LNCaP clone FGC (cell line): Measurements from ENCODE around the gene C4BPB.

Experiments
- DNase-seq: peaks from one replicate; pipeline ENCODE4 v3.0.0-alpha.2; 2011; ENCODE audit warnings: low read depth
- H3K4me3 ChIP-seq: 2 replicates; pipeline ENCODE4 v1.5.1; 2011; ENCODE audit warnings: mild to moderate bottlenecking, low read depth, low read length, control low read depth
- TF ChIP-seq, protein P1 (sequence below): IDR thresholded peaks from 2 replicates; pipeline ENCODE4 v1.5.1; 2012; ENCODE audit warnings: mild to moderate bottlenecking; ENCODE audit not compliant: control insufficient read depth, insufficient read depth; ENCODE audit errors: extremely low read depth

The C4BPB gene

GRCh38 chr1:207049054-207049453 is 39.6 kb upstream of the C4BPB start:
- DNase-seq, result no peak
- peak overlapping the region; percentile 96 for H3K4me3 ChIP-seq
- TF ChIP-seq, protein P1, sequence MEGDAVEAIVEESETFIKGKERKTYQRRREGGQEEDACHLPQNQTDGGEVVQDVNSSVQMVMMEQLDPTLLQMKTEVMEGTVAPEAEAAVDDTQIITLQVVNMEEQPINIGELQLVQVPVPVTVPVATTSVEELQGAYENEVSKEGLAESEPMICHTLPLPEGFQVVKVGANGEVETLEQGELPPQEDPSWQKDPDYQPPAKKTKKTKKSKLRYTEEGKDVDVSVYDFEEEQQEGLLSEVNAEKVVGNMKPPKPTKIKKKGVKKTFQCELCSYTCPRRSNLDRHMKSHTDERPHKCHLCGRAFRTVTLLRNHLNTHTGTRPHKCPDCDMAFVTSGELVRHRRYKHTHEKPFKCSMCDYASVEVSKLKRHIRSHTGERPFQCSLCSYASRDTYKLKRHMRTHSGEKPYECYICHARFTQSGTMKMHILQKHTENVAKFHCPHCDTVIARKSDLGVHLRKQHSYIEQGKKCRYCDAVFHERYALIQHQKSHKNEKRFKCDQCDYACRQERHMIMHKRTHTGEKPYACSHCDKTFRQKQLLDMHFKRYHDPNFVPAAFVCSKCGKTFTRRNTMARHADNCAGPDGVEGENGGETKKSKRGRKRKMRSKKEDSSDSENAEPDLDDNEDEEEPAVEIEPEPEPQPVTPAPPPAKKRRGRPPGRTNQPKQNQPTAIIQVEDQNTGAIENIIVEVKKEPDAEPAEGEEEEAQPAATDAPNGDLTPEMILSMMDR, result no peak

DNA sequence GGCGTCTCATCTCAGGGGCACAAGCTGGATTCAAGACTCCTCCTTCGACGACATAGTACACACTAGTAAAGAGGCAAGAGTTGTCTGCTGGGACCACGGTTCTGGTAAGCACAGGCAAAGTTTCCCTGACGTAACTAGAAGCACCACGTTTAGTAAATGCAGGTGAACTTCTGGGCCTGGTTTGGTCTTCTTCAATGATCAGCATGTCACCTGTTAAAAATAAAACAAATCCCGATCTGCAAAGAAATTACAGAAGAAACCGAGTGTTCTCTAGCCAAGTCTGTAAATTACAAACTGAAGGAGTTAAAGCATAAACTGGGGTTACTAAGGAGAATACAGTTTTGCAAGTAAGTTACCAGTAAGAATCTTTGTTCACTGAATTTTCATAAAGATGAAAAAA is 39.1 kb upstream of the C4BPB start:
- H3K4me3 ChIP-seq, result peak overlapping the region; percentile 96
- DNase-seq, result no peak
- TF ChIP-seq, protein P1, result no peak

- DNase-seq, result no peak
- peak overlapping the region; percentile 96 for H3K4me3 ChIP-seq
Measured at GRCh38 chr1:207049974-207050391, 38.7 kb upstream of the C4BPB start.

GRCh38 chr1:207050480-207051190 is 38.0 kb upstream of the C4BPB start:
- H3K4me3 ChIP-seq, result peak overlapping the region; percentile 96
- TF ChIP-seq, protein P1, result no peak
- peak; percentile 77 for DNase-seq

More at GRCh38 chr1:207049974-207050391, 38.7 kb upstream of the C4BPB start:
- TF ChIP-seq, protein P1, result peak; percentile 70

- DNase-seq, result no peak
- H3K4me3 ChIP-seq, result peak within 1 kb of the TSS; percentile 96
- TF ChIP-seq, protein P1, result no peak
Measured at GRCh38 chr1:207051191-207051943, 37.3 kb upstream of the C4BPB start, which contains the start of gene YOD1. YOD1 (minus strand) TSS chr1:207051208; CDS start chr1:207051030, 178 bp downstream.

GRCh38 chr1:207052911-207053769 is 35.5 kb upstream of the C4BPB start, which contains the start of gene PFKFB2:
PFKFB2 (plus strand) TSS chr1:207053275; CDS start chr1:207054718, 1,443 bp downstream.
- TF ChIP-seq, protein P1, result no peak
- DNase-seq, result peak; percentile 99
- H3K4me3 ChIP-seq, result peak within 1 kb of the TSS; percentile 78
